Spleen (tissue), 11 donors: ENCODE data around the gene TMEM43. TPM values are rescaled to one million over a fixed set of nuclear protein-coding genes. Genes with fewer than 3 reads are reported as not detected.

Experiments used
- DNase-seq: peaks from one replicate; pipeline ENCODE4 v3.0.0-alpha.2; 2020
- H3K27ac ChIP-seq, 8 donors: fragments of 200-600 bp; sonication (generic) in 7 of 8; 1 replicate in 4 of 8; 2 replicates in 4 of 8; pipeline versions ENCODE4 v1.5.0 to v1.8.0; 2016 to 2021; ENCODE audit warnings: inconsistent platforms in 4 of 8, mild to moderate bottlenecking in 4 of 8, moderate library complexity in 1 of 8
- H3K27me3 ChIP-seq, 7 donors: fragments of 200-600 bp; sonication (generic) in 6 of 7; replicated peaks in 1 of 7; 1 replicate in 4 of 7; 2 replicates in 3 of 7; pipeline versions ENCODE4 v1.5.0 to v1.8.0; 2016 to 2021; ENCODE audit warnings: inconsistent platforms in 3 of 7, mild to moderate bottlenecking in 1 of 7
- H3K36me3 ChIP-seq, 6 donors: fragments of 200-600 bp; sonication (generic) in 5 of 6; 1 replicate in 4 of 6; 2 replicates in 2 of 6; pipeline versions ENCODE4 v1.5.0 to v1.8.0; 2016 to 2021; ENCODE audit warnings: inconsistent platforms in 2 of 6
- H3K4me1 ChIP-seq, 6 donors: fragments of 200-600 bp; sonication (generic) in 5 of 6; 1 replicate in 3 of 6; 2 replicates in 3 of 6; pipeline versions ENCODE4 v1.5.0 to v1.8.0; 2016 to 2021; ENCODE audit warnings: inconsistent platforms in 3 of 6
- H3K4me3 ChIP-seq, 8 donors: fragments of 200-600 bp; sonication (generic) in 7 of 8; 1 replicate in 4 of 8; 2 replicates in 4 of 8; pipeline versions ENCODE4 v1.5.0 to v1.8.0; 2016 to 2021; ENCODE audit warnings: inconsistent platforms in 4 of 8, mild to moderate bottlenecking in 4 of 8, moderate library complexity in 2 of 8
- H3K9me3 ChIP-seq, 8 donors: fragments of 200-600 bp; sonication (generic) in 7 of 8; 1 replicate in 4 of 8; 2 replicates in 4 of 8; pipeline versions ENCODE4 v1.5.0 to v1.8.0; 2016 to 2021; ENCODE audit warnings: inconsistent platforms in 4 of 8
- POLR2A ChIP-seq, 3 donors: fragments of 450-650 bp; IDR thresholded peaks; one replicate each; pipeline ENCODE4 v1.5.1; 2017; ENCODE audit warnings: antibody characterized with exemption in 3 of 3, mild to moderate bottlenecking in 1 of 3
- POLR2AphosphoS5 ChIP-seq, 3 donors: sonication (generic); formaldehyde crosslinking; IDR thresholded peaks; one replicate each; pipeline ENCODE4 v1.5.1; 2017; ENCODE audit warnings: antibody characterized with exemption in 3 of 3
- WGBS, 5 donors: extraction: QIAGEN DNeasy Blood & Tissue Kit in 3 of 5; methylation state at CpG; one replicate each; pipeline versions ENCODE4 v1.1.5 to v1.1.7; 2013 to 2018; 5-methylcytosine and 5-hydroxymethylcytosine counted together
- intact Hi-C: fragments of 100-400 bp; cut with DNase I; formaldehyde crosslinking; loops from one replicate; pipeline ENCODE4 v1.15.0; 2023; ENCODE audit warnings: low total_unique reads
- polyA plus RNA-seq, 3 donors: library from polyadenylated mRNA; stranded (reverse); fragments of 200-250 nt; gene quantifications; one replicate each; pipeline ENCODE4 v1.2.1, GENCODE V29; 2013
- total RNA-seq, 7 donors: library from RNA; depleted of rRNA in 3 of 7; stranded (reverse); fragments of >200 nt in 3 of 7; fragmentation: NEBNext Ultra II Directional in 4 of 7; extraction: Animal tissue kit (Norgen Biotek cat#: 25700) in 4 of 7; gene quantifications; one replicate each; pipeline versions ENCODE4 v1.1.0 to v1.2.1, GENCODE V29; 2016 to 2021
- TF ChIP-seq, protein P1 (sequence below), 11 experiments: fragments of 200-600 bp in 7 of 11; fragments of 450-650 bp in 4 of 11; sonication (generic) in 4 of 11; IDR thresholded peaks in 8 of 11; conservative IDR thresholded peaks in 3 of 11; 1 replicate in 7 of 11; 2 replicates in 4 of 11; pipeline versions ENCODE4 v1.4.0 to v1.8.0; 2016 to 2021; ENCODE audit warnings: antibody characterized with exemption in 11 of 11, inconsistent platforms in 4 of 11, mild to moderate bottlenecking in 1 of 11
- donor health status: healthy with polysubstance abuse.
- donor health status: DM: no; HTN: no; CAD: no; lungs with moderate emphysema.
- donor health status: DM: no; HTN: no; CAD: no.
- donor health status: Bipolar disorder and iron deficiency.
- donor health status: healthy.
- donor health status: DM: no; HTN: no; CAD: no.
- donor health status: DM: yes; HTN: yes; CAD: no.

Gene TMEM43
- total and polyA plus RNA-seq, 10 donors: 18.7 to 64.2 (median 44.5) TPM

GRCh38 chr3:14156201-14156600 lies 31.3 kb downstream of the TMEM43 start:
- DNase-seq: no peak
- Histone ChIP-seq H3K36me3 (peaks cover 12 to 99% (median 82%) of the 10 kb centered on the region in 6 donors), H3K9me3 (peaks cover 0 to 7% (median 6%) of the 10 kb centered on the region in 8 donors), H3K4me1 (peaks cover 0 to 5% (median 0%) of the 10 kb centered on the region in 6 donors), H3K27ac (no peak overlapping the region), H3K27me3 (no peaks in the 10 kb centered on the region), H3K4me3 (no peak overlapping the region)
- intact Hi-C loops: no loop called here
- WGBS, 5 donors: 96 to 99% (median 97%) methylated on average over 7 of the region's 7 CpGs
- TF ChIP-seq, protein P1, sequence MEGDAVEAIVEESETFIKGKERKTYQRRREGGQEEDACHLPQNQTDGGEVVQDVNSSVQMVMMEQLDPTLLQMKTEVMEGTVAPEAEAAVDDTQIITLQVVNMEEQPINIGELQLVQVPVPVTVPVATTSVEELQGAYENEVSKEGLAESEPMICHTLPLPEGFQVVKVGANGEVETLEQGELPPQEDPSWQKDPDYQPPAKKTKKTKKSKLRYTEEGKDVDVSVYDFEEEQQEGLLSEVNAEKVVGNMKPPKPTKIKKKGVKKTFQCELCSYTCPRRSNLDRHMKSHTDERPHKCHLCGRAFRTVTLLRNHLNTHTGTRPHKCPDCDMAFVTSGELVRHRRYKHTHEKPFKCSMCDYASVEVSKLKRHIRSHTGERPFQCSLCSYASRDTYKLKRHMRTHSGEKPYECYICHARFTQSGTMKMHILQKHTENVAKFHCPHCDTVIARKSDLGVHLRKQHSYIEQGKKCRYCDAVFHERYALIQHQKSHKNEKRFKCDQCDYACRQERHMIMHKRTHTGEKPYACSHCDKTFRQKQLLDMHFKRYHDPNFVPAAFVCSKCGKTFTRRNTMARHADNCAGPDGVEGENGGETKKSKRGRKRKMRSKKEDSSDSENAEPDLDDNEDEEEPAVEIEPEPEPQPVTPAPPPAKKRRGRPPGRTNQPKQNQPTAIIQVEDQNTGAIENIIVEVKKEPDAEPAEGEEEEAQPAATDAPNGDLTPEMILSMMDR (IDR thresholded peaks at IDR 0.05 in 8 of 11, conservative IDR thresholded peaks at IDR 0.05 in 3 of 11): no peak
- TF ChIP-seq POLR2A (IDR thresholded peaks at IDR 0.05): no peak
- no peak for TF ChIP-seq POLR2AphosphoS5 (IDR thresholded peaks at IDR 0.05)

GRCh38 chr3:14156843-14157561 lies 32.1 kb downstream of the TMEM43 start:
- intact Hi-C loops: no loop called here
- no peak for TF ChIP-seq POLR2AphosphoS5 (IDR thresholded peaks at IDR 0.05)
- TF ChIP-seq, protein P1 (IDR thresholded peaks at IDR 0.05 in 8 of 11, conservative IDR thresholded peaks at IDR 0.05 in 3 of 11): no peak
- TF ChIP-seq POLR2A (IDR thresholded peaks at IDR 0.05): no peak
- H3K27me3 ChIP-seq: no peaks in the 10 kb centered on the region
- H3K4me3 ChIP-seq: no peak overlapping the region
- H3K4me1 ChIP-seq: peaks cover 0 to 5% (median 0%) of the 10 kb centered on the region in 6 donors
- WGBS, 5 donors: 93 to 97% (median 94%) methylated on average over 13 of the region's 13 CpGs
- H3K27ac ChIP-seq: no peak overlapping the region
- no peak for DNase-seq
- peaks cover 13 to 99% (median 82%) of the 10 kb centered on the region in 6 donors for H3K36me3 ChIP-seq
- peaks cover 2 to 15% (median 14%) of the 10 kb centered on the region in 8 donors for H3K9me3 ChIP-seq

- TF ChIP-seq POLR2A (IDR thresholded peaks at IDR 0.05): no peak
- TF ChIP-seq, protein P1 (IDR thresholded peaks at IDR 0.05 in 8 of 11, conservative IDR thresholded peaks at IDR 0.05 in 3 of 11): no peak
- TF ChIP-seq POLR2AphosphoS5 (IDR thresholded peaks at IDR 0.05): no peak
- Histone ChIP-seq H3K4me3 (no peak overlapping the region), H3K27me3 (no peaks in the 10 kb centered on the region), H3K4me1 (peaks cover 0 to 5% (median 0%) of the 10 kb centered on the region in 6 donors), H3K9me3 (peaks cover 2 to 21% (median 18%) of the 10 kb centered on the region in 8 donors), H3K27ac (no peak overlapping the region), H3K36me3 (peaks cover 16 to 99% (median 84%) of the 10 kb centered on the region in 6 donors)
- WGBS, 5 donors: 96 to 99% (median 98%) methylated on average over 9 of the region's 9 CpGs
- DNase-seq: no peak
- intact Hi-C loops: no loop called here
Observed at GRCh38 chr3:14157951-14158350, 33.1 kb downstream of the TMEM43 start.

DNA sequence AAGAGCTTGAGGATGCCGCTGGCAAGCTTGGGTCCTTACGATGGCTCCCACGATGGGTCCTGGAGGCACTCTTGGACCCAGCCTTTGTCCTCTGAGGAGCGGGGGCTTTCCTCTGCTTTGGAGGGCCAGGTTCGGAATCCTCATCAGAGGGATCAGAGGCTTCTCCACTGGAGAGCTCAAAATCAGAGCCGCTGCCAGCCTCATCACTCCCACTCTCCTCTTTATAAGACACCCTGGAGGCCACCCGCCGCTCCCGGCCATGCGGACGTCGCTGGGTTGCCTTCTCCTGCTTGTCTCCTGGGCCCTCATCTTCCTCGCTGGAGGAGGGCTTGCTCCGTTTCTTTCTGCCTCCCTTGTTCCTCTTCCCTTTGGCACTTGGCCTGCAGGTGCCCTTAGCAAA lies 33.5 kb downstream of the TMEM43 start:
- no peak overlapping the region for H3K27ac ChIP-seq
- no peak overlapping the region for H3K4me3 ChIP-seq
- intact Hi-C loops: no loop called here
- peaks cover 2 to 21% (median 18%) of the 10 kb centered on the region in 8 donors for H3K9me3 ChIP-seq
- no peak for DNase-seq
- TF ChIP-seq POLR2AphosphoS5 (IDR thresholded peaks at IDR 0.05) (peak in 1 of 3 donors; percentile 40), POLR2A (IDR thresholded peaks at IDR 0.05) (no peak)
- TF ChIP-seq, protein P1 (IDR thresholded peaks at IDR 0.05 in 8 of 11, conservative IDR thresholded peaks at IDR 0.05 in 3 of 11): no peak
- H3K4me1 ChIP-seq: peaks cover 0 to 5% (median 0%) of the 10 kb centered on the region in 6 donors
- WGBS, 5 donors: 94 to 99% (median 95%) methylated on average over 14 of the region's 14 CpGs
- H3K36me3 ChIP-seq: peaks cover 19 to 99% (median 85%) of the 10 kb centered on the region in 6 donors
- H3K27me3 ChIP-seq: no peaks in the 10 kb centered on the region
